ENCODE measurements around the gene STT3B.

STT3B gene

GRCh38 chr3:31622636-31623288 lies 90.0 kb downstream of the STT3B start:
- no peak overlapping the region for H2AFZ ChIP-seq (ENCODE audit: insufficient read depth, low read length, poor library complexity)
- no peak overlapping the region for H2BK5ac ChIP-seq (ENCODE audit: low read depth, low read length, poor library complexity)
- no peaks in the 10 kb centered on the region for H3K4me1 ChIP-seq (ENCODE audit: control insufficient read depth in 1 of 2, insufficient read depth in 2 of 2, low read length in 2 of 2)
- H2BK12ac ChIP-seq (ENCODE audit: low read length) = no peak overlapping the region
- no peak overlapping the region for H4K12ac ChIP-seq (ENCODE audit: low read depth, low read length)
- H3K4ac ChIP-seq (ENCODE audit: low read depth, low read length) = no peak overlapping the region
- no peak for DNase-seq
- no peak overlapping the region for H3K27ac ChIP-seq (ENCODE audit: low read depth, low read length)
- no peak overlapping the region for H3K4me2 ChIP-seq (ENCODE audit: low read length)
- H3K14ac ChIP-seq (ENCODE audit: low read length) = no peak overlapping the region
- H3K36me3 ChIP-seq (ENCODE audit: control insufficient read depth in 1 of 2, insufficient read depth in 2 of 2, low read length in 2 of 2) = peaks cover 10 to 13% of the 10 kb centered on the region in 2 experiments
- H3K79me2 ChIP-seq (ENCODE audit: control insufficient read depth, insufficient read depth, low read length, poor library complexity) = no peaks in the 10 kb centered on the region
- no peak overlapping the region for H3K18ac ChIP-seq (ENCODE audit: low read length)
- no peaks in the 10 kb centered on the region for H3K27me3 ChIP-seq (ENCODE audit: insufficient read depth, low read length)
- H3K23ac ChIP-seq (ENCODE audit: low read length) = no peak overlapping the region
- H4K8ac ChIP-seq (ENCODE audit: low read depth, low read length) = no peak overlapping the region
- WGBS (ENCODE audit: extremely low coverage, insufficient coverage, insufficient read length) = no CpG with 5 or more reads among the region's 4 CpGs
- H4K91ac ChIP-seq (ENCODE audit: low read depth, low read length) = no peak overlapping the region
- H3K79me1 ChIP-seq (ENCODE audit: low read length) = no peaks in the 10 kb centered on the region
- no peaks in the 10 kb centered on the region for H3K9me3 ChIP-seq (ENCODE audit: insufficient read depth, low read depth, low read length)
- H2AK5ac ChIP-seq (ENCODE audit: low read length) = no peak overlapping the region
- no peak overlapping the region for H3K4me3 ChIP-seq (ENCODE audit: low read depth, low read length)
- H2BK120ac ChIP-seq (ENCODE audit: insufficient read depth, low read length, poor library complexity) = no peak overlapping the region
- H3K9ac ChIP-seq (ENCODE audit: low read length) = no peak overlapping the region

DNA sequence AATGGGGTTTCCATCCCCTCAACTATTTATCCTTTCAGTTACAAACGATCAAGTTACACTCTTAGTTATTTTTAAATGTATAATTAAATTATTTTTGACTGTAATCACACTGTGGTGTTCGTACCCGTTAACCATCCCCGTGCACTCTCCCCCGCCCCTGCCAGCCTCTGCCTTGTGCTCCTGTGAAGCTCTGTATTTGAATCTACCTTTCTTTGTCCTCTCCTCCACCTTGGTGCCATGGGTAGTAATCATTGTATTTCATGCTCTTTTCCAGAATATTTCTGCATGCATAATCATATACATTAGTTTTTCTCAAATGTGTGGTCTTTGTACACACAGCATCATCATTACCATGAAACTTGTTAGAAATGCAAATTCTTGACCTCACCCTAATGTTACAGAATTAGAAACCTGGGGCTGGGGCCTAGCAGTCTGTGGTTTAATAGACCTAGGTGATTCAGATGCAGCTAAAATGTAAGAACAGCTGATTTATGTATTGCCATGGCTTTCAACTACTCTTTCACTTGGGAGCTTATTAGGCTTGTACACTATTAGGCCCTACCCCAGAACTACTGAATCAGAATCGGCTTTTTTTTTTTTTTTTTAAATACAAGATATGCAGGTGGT lies 91.5 kb downstream of the STT3B start:
- WGBS (ENCODE audit: extremely low coverage, insufficient coverage, insufficient read length) = no CpG with 5 or more reads among the region's 6 CpGs
- H2BK5ac ChIP-seq (ENCODE audit: low read depth, low read length, poor library complexity) = no peak overlapping the region
- no peak overlapping the region for H3K14ac ChIP-seq (ENCODE audit: low read length)
- no peak overlapping the region for H3K27ac ChIP-seq (ENCODE audit: low read depth, low read length)
- H2AK5ac ChIP-seq (ENCODE audit: low read length) = no peak overlapping the region
- no peak for DNase-seq
- no peak overlapping the region for H3K18ac ChIP-seq (ENCODE audit: low read length)
- no peaks in the 10 kb centered on the region for H3K79me1 ChIP-seq (ENCODE audit: low read length)
- H4K12ac ChIP-seq (ENCODE audit: low read depth, low read length) = no peak overlapping the region
- no peak overlapping the region for H3K4ac ChIP-seq (ENCODE audit: low read depth, low read length)
- no peaks in the 10 kb centered on the region for H3K27me3 ChIP-seq (ENCODE audit: insufficient read depth, low read length)
- no peaks in the 10 kb centered on the region for H3K4me1 ChIP-seq (ENCODE audit: control insufficient read depth in 1 of 2, insufficient read depth in 2 of 2, low read length in 2 of 2)
- no peaks in the 10 kb centered on the region for H3K79me2 ChIP-seq (ENCODE audit: control insufficient read depth, insufficient read depth, low read length, poor library complexity)
- no peak overlapping the region for H2AFZ ChIP-seq (ENCODE audit: insufficient read depth, low read length, poor library complexity)
- no peak overlapping the region for H2BK120ac ChIP-seq (ENCODE audit: insufficient read depth, low read length, poor library complexity)
- no peak overlapping the region for H4K8ac ChIP-seq (ENCODE audit: low read depth, low read length)
- H3K9me3 ChIP-seq (ENCODE audit: insufficient read depth, low read depth, low read length) = no peaks in the 10 kb centered on the region
- H3K23ac ChIP-seq (ENCODE audit: low read length) = no peak overlapping the region
- no peak overlapping the region for H2BK12ac ChIP-seq (ENCODE audit: low read length)
- no peak overlapping the region for H3K9ac ChIP-seq (ENCODE audit: low read length)
- H3K36me3 ChIP-seq (ENCODE audit: control insufficient read depth in 1 of 2, insufficient read depth in 2 of 2, low read length in 2 of 2) = peaks cover 10 to 17% of the 10 kb centered on the region in 2 experiments
- H3K4me3 ChIP-seq (ENCODE audit: low read depth, low read length) = no peak overlapping the region
- no peak overlapping the region for H3K4me2 ChIP-seq (ENCODE audit: low read length)
- no peak overlapping the region for H4K91ac ChIP-seq (ENCODE audit: low read depth, low read length)

- no peaks in the 10 kb centered on the region for H3K79me1 ChIP-seq (ENCODE audit: low read length)
- no peaks in the 10 kb centered on the region for H3K79me2 ChIP-seq (ENCODE audit: control insufficient read depth, insufficient read depth, low read length, poor library complexity)
- H3K36me3 ChIP-seq (ENCODE audit: control insufficient read depth in 1 of 2, insufficient read depth in 2 of 2, low read length in 2 of 2) = peaks cover 7 to 17% of the 10 kb centered on the region in 2 experiments
- no peaks in the 10 kb centered on the region for H3K9me3 ChIP-seq (ENCODE audit: insufficient read depth, low read depth, low read length)
- H3K27me3 ChIP-seq (ENCODE audit: insufficient read depth, low read length) = no peaks in the 10 kb centered on the region
- H3K4me3 ChIP-seq (ENCODE audit: low read depth, low read length) = no peak overlapping the region
- no peak overlapping the region for H4K12ac ChIP-seq (ENCODE audit: low read depth, low read length)
- H4K91ac ChIP-seq (ENCODE audit: low read depth, low read length) = no peak overlapping the region
- no peak overlapping the region for H2BK12ac ChIP-seq (ENCODE audit: low read length)
- no peak overlapping the region for H2AFZ ChIP-seq (ENCODE audit: insufficient read depth, low read length, poor library complexity)
- no peak overlapping the region for H4K8ac ChIP-seq (ENCODE audit: low read depth, low read length)
- DNase-seq = no peak
- no peak overlapping the region for H3K18ac ChIP-seq (ENCODE audit: low read length)
- H3K4ac ChIP-seq (ENCODE audit: low read depth, low read length) = no peak overlapping the region
- H2BK5ac ChIP-seq (ENCODE audit: low read depth, low read length, poor library complexity) = no peak overlapping the region
- no peak overlapping the region for H2AK5ac ChIP-seq (ENCODE audit: low read length)
- no peak overlapping the region for H3K23ac ChIP-seq (ENCODE audit: low read length)
- H3K4me2 ChIP-seq (ENCODE audit: low read length) = no peak overlapping the region
- no peak overlapping the region for H3K9ac ChIP-seq (ENCODE audit: low read length)
- no peak overlapping the region for H3K27ac ChIP-seq (ENCODE audit: low read depth, low read length)
- no peak overlapping the region for H3K14ac ChIP-seq (ENCODE audit: low read length)
- no CpG with 5 or more reads among the region's 2 CpGs for WGBS (ENCODE audit: extremely low coverage, insufficient coverage, insufficient read length)
- H2BK120ac ChIP-seq (ENCODE audit: insufficient read depth, low read length, poor library complexity) = no peak overlapping the region
- H3K4me1 ChIP-seq (ENCODE audit: control insufficient read depth in 1 of 2, insufficient read depth in 2 of 2, low read length in 2 of 2) = no peaks in the 10 kb centered on the region
Observed at GRCh38 chr3:31625358-31625757, 92.6 kb downstream of the STT3B start.

- H2BK5ac ChIP-seq (ENCODE audit: low read depth, low read length, poor library complexity) = no peak overlapping the region
- no peaks in the 10 kb centered on the region for H3K9me3 ChIP-seq (ENCODE audit: insufficient read depth, low read depth, low read length)
- H3K23ac ChIP-seq (ENCODE audit: low read length) = no peak overlapping the region
- H3K4me2 ChIP-seq (ENCODE audit: low read length) = no peak overlapping the region
- no peak overlapping the region for H3K4me3 ChIP-seq (ENCODE audit: low read depth, low read length)
- H3K27ac ChIP-seq (ENCODE audit: low read depth, low read length) = no peak overlapping the region
- no peaks in the 10 kb centered on the region for H3K4me1 ChIP-seq (ENCODE audit: control insufficient read depth in 1 of 2, insufficient read depth in 2 of 2, low read length in 2 of 2)
- H3K79me2 ChIP-seq (ENCODE audit: control insufficient read depth, insufficient read depth, low read length, poor library complexity) = no peaks in the 10 kb centered on the region
- H3K79me1 ChIP-seq (ENCODE audit: low read length) = no peaks in the 10 kb centered on the region
- no peak overlapping the region for H4K91ac ChIP-seq (ENCODE audit: low read depth, low read length)
- H3K18ac ChIP-seq (ENCODE audit: low read length) = no peak overlapping the region
- H2BK120ac ChIP-seq (ENCODE audit: insufficient read depth, low read length, poor library complexity) = no peak overlapping the region
- no peak overlapping the region for H2AK5ac ChIP-seq (ENCODE audit: low read length)
- H4K8ac ChIP-seq (ENCODE audit: low read depth, low read length) = no peak overlapping the region
- H2AFZ ChIP-seq (ENCODE audit: insufficient read depth, low read length, poor library complexity) = no peak overlapping the region
- no peak overlapping the region for H2BK12ac ChIP-seq (ENCODE audit: low read length)
- H3K4ac ChIP-seq (ENCODE audit: low read depth, low read length) = no peak overlapping the region
- H3K27me3 ChIP-seq (ENCODE audit: insufficient read depth, low read length) = no peaks in the 10 kb centered on the region
- no peak overlapping the region for H3K14ac ChIP-seq (ENCODE audit: low read length)
- WGBS (ENCODE audit: extremely low coverage, insufficient coverage, insufficient read length) = no CpG with 5 or more reads among the region's 5 CpGs
- DNase-seq = no peak
- no peak overlapping the region for H4K12ac ChIP-seq (ENCODE audit: low read depth, low read length)
- no peak overlapping the region for H3K9ac ChIP-seq (ENCODE audit: low read length)
- peaks cover 13 to 20% of the 10 kb centered on the region in 2 experiments for H3K36me3 ChIP-seq (ENCODE audit: control insufficient read depth in 1 of 2, insufficient read depth in 2 of 2, low read length in 2 of 2)
Observed at GRCh38 chr3:31629054-31629453, 96.3 kb downstream of the STT3B start.
